ENCODE results near the gene ARRB2. TPM values are rescaled to one million over a fixed set of nuclear protein-coding genes. Genes with fewer than 3 reads are reported as not detected.

Gene ARRB2
- polyA plus RNA-seq, 1 of the 3 experiments (the other 2 are of a cell fraction): 24.6 TPM

- TF ChIP-seq ZBTB33 (IDR thresholded peaks at IDR 0.05; ENCODE audit: borderline replicate concordance, low read depth) (no peak), ELF1 (IDR thresholded peaks at IDR 0.05) (no peak), RCOR1 (IDR thresholded peaks at IDR 0.05; ENCODE audit: low read length) (peak; percentile 58; the same call in 1 of the 2 replicates), MXI1 (IDR thresholded peaks at IDR 0.05; ENCODE audit: low read depth, low read length) (no peak), IRF3 (IDR thresholded peaks at IDR 0.05; ENCODE audit: low read depth, low read length) (no peak), SIN3A (IDR thresholded peaks at IDR 0.05; ENCODE audit: borderline replicate concordance, low read depth, low read length) (no peak), NFIC (IDR thresholded peaks at IDR 0.05; ENCODE audit: borderline replicate concordance) (peak; percentile 79), CTCF (IDR thresholded peaks at IDR 0.05) (no peak), YY1 (IDR thresholded peaks at IDR 0.05; ENCODE audit: low read depth) (no peak), JUND (IDR thresholded peaks at IDR 0.05) (peak; percentile 60), FOXJ3 (CRISPR knock-in tag; IDR thresholded peaks at IDR 0.05) (peak; percentile 19; the same call in 1 of the 2 replicates), FOSL2 (IDR thresholded peaks at IDR 0.05; ENCODE audit: borderline replicate concordance, low read depth) (peak; percentile 52; the same call in 1 of the 2 replicates), CHD2 (IDR thresholded peaks at IDR 0.05; ENCODE audit: low read length, partially characterized antibody) (no peak), RXRA (IDR thresholded peaks at IDR 0.05; ENCODE audit: borderline replicate concordance, low read depth) (peak; percentile 70; the same call in 1 of the 2 replicates)
Observed at GRCh38 chr17:4678448-4679026, 31.9 kb upstream of the ARRB2 start (continued).

GRCh38 chr17:4679658-4680057 lies 30.8 kb upstream of the ARRB2 start:
- peak overlapping the region; percentile 46 for H3K4me2 ChIP-seq
- no peak overlapping the region for H3K9ac ChIP-seq

More at GRCh38 chr17:4679658-4680057, 30.8 kb upstream of the ARRB2 start:
- no peaks in the 10 kb centered on the region for H3K9me2 ChIP-seq
- peaks cover 36 to 40% of the 10 kb centered on the region in 2 experiments for H3K36me3 ChIP-seq (replicated peaks in 1 of 2; ENCODE audit: control insufficient read depth in 1 of 2, insufficient read depth in 2 of 2, low read length in 1 of 2)
- H3K27me3 ChIP-seq (ENCODE audit: insufficient read depth): no peaks in the 10 kb centered on the region
- no peak overlapping the region for H2AFZ ChIP-seq (ENCODE audit: low read depth)
- peak overlapping the region; percentile 13 to 44; a peak in 3 of 4 replicates for H3K27ac ChIP-seq (ENCODE audit: low read depth in 2 of 2, low read length in 1 of 2)
- H3K79me2 ChIP-seq (ENCODE audit: insufficient read depth): no peaks in the 10 kb centered on the region; the same call in 1 of the 2 replicates
- TF ChIP-seq USF2 (IDR thresholded peaks at IDR 0.05; ENCODE audit: borderline replicate concordance, low read depth, low read length) (no peak), FOSL2 (IDR thresholded peaks at IDR 0.05; ENCODE audit: borderline replicate concordance, low read depth) (peak; percentile 52; the same call in 1 of the 2 replicates), JUND (IDR thresholded peaks at IDR 0.05) (peak; percentile 73), PBX3 (IDR thresholded peaks at IDR 0.05) (0 out of 2 replicates have a peak, but pooled peaks have one; percentile 4)
- no peak overlapping the region for H3K4me3 ChIP-seq (ENCODE audit: low read depth in 2 of 2, low read length in 1 of 2)
- 8% methylated on average over 7 of the region's 7 CpGs for WGBS (ENCODE audit: low lambda C conversion rate)
- H4K20me1 ChIP-seq (ENCODE audit: insufficient read depth): peaks cover 13% of the 10 kb centered on the region
- ChIA-PET CTCF (interaction anchor here (1.4 kb wide), 2 partner anchors 46 to 54 kb away, joined by 3 to 4 read pairs; no protein-coding TSS in a partner anchor), POLR2A (interaction anchor here (1.2 kb wide), 1 partner anchor 23 kb away, joined by 3 read pairs; no protein-coding TSS in a partner anchor)
- peaks cover 11 to 15% of the 10 kb centered on the region in 2 experiments; a peak in 3 of 4 replicates for H3K4me1 ChIP-seq (ENCODE audit: control insufficient read depth in 1 of 2, insufficient read depth in 2 of 2, low read depth in 1 of 2, low read length in 1 of 2)
- no peaks in the 10 kb centered on the region for H3K9me3 ChIP-seq
- DNase-seq: no peak
- H3F3A ChIP-seq (replicated peaks; ENCODE audit: insufficient read depth): peaks cover 16% of the 10 kb centered on the region

Measured in SK-N-SH (cell line).